SK-N-SH (cell line): ENCODE measurements around the gene CENPE. TPM values are rescaled to one million over a fixed set of nuclear protein-coding genes. Genes with fewer than 3 reads are reported as not detected.

Experiments
- CTCF ChIA-PET: fragments of 300-600, 350-600 bp; formaldehyde crosslinking; extraction: SDS; loops from one replicate; lab custom pipeline; 2021; lab: Yijun Ruan, JAX
- POLR2A ChIA-PET: fragments of 350-600 bp; sonication (Branson Sonifier 250); formaldehyde crosslinking; extraction: SDS; loops from one replicate; lab custom pipeline; 2020; ENCODE audit warnings: antibody characterized with exemption, inconsistent platforms; lab: Yijun Ruan, JAX
- DNase-seq: peaks from one replicate; pipeline ENCODE4 v3.0.0; 2012
- H2AFZ ChIP-seq: fragments of 200-600 bp; sonication (generic); 2 replicates; pipeline ENCODE4 v1.8.1; 2016; ENCODE audit warnings: antibody characterized with exemption, mild to moderate bottlenecking, low read depth
- H3F3A ChIP-seq: fragments of 200-600 bp; sonication (generic); replicated peaks from 2 replicates; pipeline ENCODE3; 2016; ENCODE audit warnings: antibody characterized with exemption, mild to moderate bottlenecking; ENCODE audit not compliant: insufficient read depth
- H3K27ac ChIP-seq, 2 experiments: fragments of 200-500 bp in 1 of 2; fragments of 200-600 bp in 1 of 2; sonication (Bioruptor generic) in 1 of 2; sonication (generic), shearing (Covaris generic) in 1 of 2; 2 replicates each; pipeline versions ENCODE4 v1.5.1 to v1.6.1; 2014 to 2016; ENCODE audit warnings: low read depth in 2 of 2, inconsistent platforms in 1 of 2, low read length in 1 of 2, mild to moderate bottlenecking in 1 of 2, mixed read lengths in 1 of 2
- H3K27me3 ChIP-seq: fragments of 200-600 bp; sonication (generic), shearing (Covaris generic); 2 replicates; pipeline ENCODE4 v1.6.1; 2016; ENCODE audit warnings: mixed run types; ENCODE audit not compliant: insufficient read depth
- H3K36me3 ChIP-seq, 2 experiments: fragments of 200-500 bp in 1 of 2; fragments of 200-600 bp in 1 of 2; sonication (Bioruptor generic) in 1 of 2; sonication (generic) in 1 of 2; replicated peaks in 1 of 2; 2 replicates each; pipeline versions ENCODE3 to v1.5.1; 2014 to 2016; ENCODE audit warnings: low read length in 1 of 2, mild to moderate bottlenecking in 1 of 2; ENCODE audit not compliant: insufficient read depth in 2 of 2, control insufficient read depth in 1 of 2
- H3K4me1 ChIP-seq, 2 experiments: fragments of 200-500 bp in 1 of 2; fragments of 200-600 bp in 1 of 2; sonication (Bioruptor generic) in 1 of 2; sonication (generic), shearing (Covaris generic) in 1 of 2; 2 replicates each; pipeline versions ENCODE4 v1.5.1 to v1.6.1; 2014 to 2016; ENCODE audit warnings: low read depth in 1 of 2, low read length in 1 of 2, mixed run types in 1 of 2; ENCODE audit not compliant: insufficient read depth in 2 of 2, control insufficient read depth in 1 of 2
- H3K4me2 ChIP-seq: fragments of 200-600 bp; sonication (generic), shearing (Covaris generic); 2 replicates; pipeline ENCODE4 v1.6.1; 2017; ENCODE audit warnings: mixed run types
- H3K4me3 ChIP-seq, 2 experiments: fragments of 200-500 bp in 1 of 2; fragments of 200-600 bp in 1 of 2; sonication (Bioruptor generic) in 1 of 2; sonication (generic), shearing (Covaris generic) in 1 of 2; 2 replicates each; pipeline versions ENCODE4 v1.5.1 to v1.8.1; 2014 to 2016; ENCODE audit warnings: low read depth in 2 of 2, inconsistent platforms in 1 of 2, low read length in 1 of 2, mild to moderate bottlenecking in 1 of 2, mixed read lengths in 1 of 2, moderate library complexity in 1 of 2
- H3K79me2 ChIP-seq: fragments of 200-600 bp; sonication (generic); 2 replicates; pipeline ENCODE4 v1.8.1; 2017; ENCODE audit warnings: mild to moderate bottlenecking; ENCODE audit not compliant: insufficient read depth
- H3K9ac ChIP-seq: fragments of 200-600 bp; sonication (generic); 2 replicates; pipeline ENCODE4 v1.6.1; 2017; ENCODE audit warnings: mixed run types
- H3K9me2 ChIP-seq: fragments of 200-600 bp; sonication (generic); 2 replicates; pipeline ENCODE4 v1.6.1; 2017; ENCODE audit warnings: mixed run types
- H3K9me3 ChIP-seq: fragments of 200-600 bp; sonication (generic); 2 replicates; pipeline ENCODE4 v1.6.1; 2017; ENCODE audit warnings: mixed run types, mild to moderate bottlenecking, moderate library complexity
- H4K20me1 ChIP-seq: fragments of 200-600 bp; sonication (generic); 2 replicates; pipeline ENCODE4 v1.6.1; 2017; ENCODE audit warnings: mild to moderate bottlenecking, mixed run types; ENCODE audit not compliant: insufficient read depth
- CTCF ChIP-seq: fragments of 200-600 bp; sonication (generic); IDR thresholded peaks from 2 replicates; pipeline ENCODE4 v1.6.1; 2017; ENCODE audit warnings: antibody characterized with exemption, mild to moderate bottlenecking, moderate library complexity
- IRF3 ChIP-seq: fragments of 150-350 bp; IDR thresholded peaks from 2 replicates; pipeline ENCODE4 v1.6.1; 2016; ENCODE audit warnings: mild to moderate bottlenecking, low read depth, low read length
- NRF1 ChIP-seq: IDR thresholded peaks from 2 replicates; pipeline ENCODE4 v1.6.1; 2012; ENCODE audit warnings: low read depth, mild to moderate bottlenecking, low read length
- POLR2AphosphoS5 ChIP-seq: IDR thresholded peaks from 2 replicates; pipeline ENCODE4 v1.6.1; 2012; ENCODE audit warnings: low read depth, low read length
- RAD21 ChIP-seq: IDR thresholded peaks from 2 replicates; pipeline ENCODE4 v1.6.1; 2012; ENCODE audit warnings: mild to moderate bottlenecking, low read length
- RCOR1 ChIP-seq: fragments of 150-350 bp; IDR thresholded peaks from 2 replicates; pipeline ENCODE4 v1.6.1; 2017; ENCODE audit warnings: antibody characterized with exemption, low read length
- RFX5 ChIP-seq: IDR thresholded peaks from 2 replicates; pipeline ENCODE4 v1.6.1; 2012; ENCODE audit warnings: mild to moderate bottlenecking, improper control_type of control experiment, low read length
- SIN3A ChIP-seq: IDR thresholded peaks from 2 replicates; pipeline ENCODE4 v1.6.1; 2012; ENCODE audit warnings: low read depth, mild to moderate bottlenecking, low read length, moderate library complexity, borderline replicate concordance
- SMC3 ChIP-seq: IDR thresholded peaks from 2 replicates; pipeline ENCODE4 v1.6.1; 2012; ENCODE audit warnings: low read depth, low read length, improper control_type of control experiment
- USF1 ChIP-seq: IDR thresholded peaks from 2 replicates; pipeline ENCODE4 v1.4.0; 2012; ENCODE audit warnings: low read depth, borderline replicate concordance
- YY1 ChIP-seq: IDR thresholded peaks from 2 replicates; pipeline ENCODE4 v1.4.0; 2012; ENCODE audit warnings: low read depth, mild to moderate bottlenecking
- WGBS: methylation state at CpG from one replicate; pipeline ENCODE4 v1.1.6; 2017; ENCODE audit warnings: low lambda C conversion rate; 5-methylcytosine and 5-hydroxymethylcytosine counted together
- polyA plus RNA-seq, 3 experiments: library from polyadenylated mRNA; depleted of rRNA; stranded (reverse); fragments of >200 nt; gene quantifications; 2 replicates each; pipeline ENCODE4 v1.2.3, GENCODE V29; 2012

The CENPE gene
- polyA plus RNA-seq, 1 of the 3 experiments (the other 2 are of a cell fraction), result 1.7 TPM

- no peak overlapping the region for H3K27ac ChIP-seq
- H3K9me2 ChIP-seq, result no peaks in the 10 kb centered on the region
- ChIA-PET POLR2A (no interaction called here), CTCF (interaction anchor here (1.1 kb wide), 1 partner anchor 579 kb away, joined by 3 read pairs; no protein-coding TSS in a partner anchor)
- no peaks in the 10 kb centered on the region for H3K9me3 ChIP-seq
- no peaks in the 10 kb centered on the region for H3F3A ChIP-seq
- 60% methylated on average over 5 of the region's 5 CpGs for WGBS
- no peak overlapping the region for H3K4me3 ChIP-seq
- H2AFZ ChIP-seq, result no peak overlapping the region
- H3K4me2 ChIP-seq, result no peak overlapping the region
- no peaks in the 10 kb centered on the region for H3K36me3 ChIP-seq
- H3K27me3 ChIP-seq, result no peaks in the 10 kb centered on the region
- H4K20me1 ChIP-seq, result no peaks in the 10 kb centered on the region
- TF ChIP-seq CTCF (0 out of 2 replicates have a peak, but pooled peaks have one; percentile 16), POLR2AphosphoS5 (no peak)
- H3K9ac ChIP-seq, result no peak overlapping the region
- no peak for DNase-seq
- H3K4me1 ChIP-seq, result no peaks in the 10 kb centered on the region
- no peaks in the 10 kb centered on the region for H3K79me2 ChIP-seq
Measured at GRCh38 chr4:103207673-103208072, 9.5 kb upstream of the CENPE start.

- H3K9me2 ChIP-seq, result no peaks in the 10 kb centered on the region
- 9% methylated on average over 1 of the region's 1 CpG for WGBS
- TF ChIP-seq RAD21 (peak; percentile 78), RCOR1 (no peak), CTCF (peak; percentile 69), SIN3A (no peak), SMC3 (peak; percentile 58)
- H3K9me3 ChIP-seq, result no peaks in the 10 kb centered on the region
- no peaks in the 10 kb centered on the region for H3K79me2 ChIP-seq
- no peaks in the 10 kb centered on the region for H3K4me1 ChIP-seq
- H3F3A ChIP-seq, result no peaks in the 10 kb centered on the region
- no peaks in the 10 kb centered on the region for H4K20me1 ChIP-seq
- no peaks in the 10 kb centered on the region for H3K27me3 ChIP-seq
- peak; percentile 11 for DNase-seq
- no peak overlapping the region for H3K4me3 ChIP-seq
- no peak overlapping the region for H2AFZ ChIP-seq
- ChIA-PET POLR2A (no interaction called here), CTCF (interaction anchor here (0.7 to 1.5 kb wide), 9 partner anchors 23 to 718 kb away, joined by 3 to 7 read pairs (median 3); no protein-coding TSS in a partner anchor)
- no peak overlapping the region for H3K9ac ChIP-seq
- H3K27ac ChIP-seq, result no peak overlapping the region
- H3K36me3 ChIP-seq, result no peaks in the 10 kb centered on the region
- no peak overlapping the region for H3K4me2 ChIP-seq
Measured at GRCh38 chr4:103204111-103204510, 6.0 kb upstream of the CENPE start.

GRCh38 chr4:103201724-103202123, 3.6 kb upstream of the CENPE start:
- Histone ChIP-seq H3K4me3 (no peak overlapping the region), H3K27me3 (no peaks in the 10 kb centered on the region), H3K4me2 (no peak overlapping the region), H3K9me3 (no peaks in the 10 kb centered on the region), H3K9me2 (no peaks in the 10 kb centered on the region), H4K20me1 (no peaks in the 10 kb centered on the region), H3K79me2 (peaks cover 13% of the 10 kb centered on the region), H2AFZ (no peak overlapping the region), H3K27ac (no peak overlapping the region), H3K9ac (no peak overlapping the region), H3F3A (no peaks in the 10 kb centered on the region), H3K36me3 (no peaks in the 10 kb centered on the region), H3K4me1 (peaks cover 0 to 4% of the 10 kb centered on the region in 2 experiments; a peak in 2 of 4 replicates)
- WGBS, result 11% methylated on average over 2 of the region's 2 CpGs
- no peak for DNase-seq
- CTCF ChIA-PET, result interaction anchor here (0.6 kb wide), 1 partner anchor 574 kb away, joined by 3 read pairs; no protein-coding TSS in a partner anchor
- POLR2A ChIA-PET, result no interaction called here
- no peak for TF ChIP-seq CTCF
- TF ChIP-seq USF1, result no peak
- no peak for TF ChIP-seq NRF1
- no peak for TF ChIP-seq RFX5
- no peak for TF ChIP-seq IRF3
- TF ChIP-seq SIN3A, result no peak
- no peak for TF ChIP-seq RCOR1
- no peak for TF ChIP-seq YY1
